ENCODE data around the gene TNFRSF14.

The TNFRSF14 gene

DNA sequence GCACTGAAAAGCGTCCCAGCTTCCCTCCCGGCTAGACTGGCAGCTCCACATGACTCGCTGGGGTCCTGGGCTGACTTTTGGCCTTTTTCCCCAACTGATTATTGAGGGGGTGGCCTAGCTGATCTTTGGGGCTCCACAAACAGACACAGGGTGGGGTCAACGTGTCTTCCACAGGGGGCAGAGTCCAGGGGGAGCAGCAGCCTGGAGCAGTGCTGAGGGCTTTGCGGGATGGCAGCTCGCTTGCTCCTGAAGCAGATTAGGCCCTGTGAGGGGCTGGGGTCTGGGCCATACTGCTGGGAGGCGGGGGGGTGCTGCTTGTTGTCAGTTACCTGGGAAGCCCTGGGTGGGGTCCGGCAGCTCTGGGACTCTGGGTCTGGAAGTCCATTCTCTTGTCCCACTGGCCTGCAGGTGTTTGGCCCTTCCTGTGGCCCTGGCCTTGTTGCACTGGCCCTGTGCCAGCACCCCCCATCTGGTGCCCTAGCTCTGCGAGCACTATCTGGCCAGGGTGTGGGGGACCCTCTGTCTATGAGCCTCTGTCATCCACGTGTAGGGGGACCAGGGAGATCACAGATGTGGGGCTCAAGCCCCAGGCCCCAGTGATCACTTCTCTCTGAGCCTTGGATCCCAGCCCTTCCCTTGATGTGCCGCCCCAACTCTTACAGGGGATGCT is 13.8 kb upstream of the TNFRSF14 start:
- TF ChIP-seq TAF1 (IDR thresholded peaks at IDR 0.05; ENCODE audit: low read depth, low read length) (no peak), POU2F2 (IDR thresholded peaks at IDR 0.05; ENCODE audit: low read depth, low read length) (no peak), POLR2A (IDR thresholded peaks at IDR 0.05; ENCODE audit: low read depth, low read length) (no peak), POLR2AphosphoS5 (IDR thresholded peaks at IDR 0.05; ENCODE audit: low read depth, low read length) (no peak), PAX5 (IDR thresholded peaks at IDR 0.05; ENCODE audit: insufficient read depth, low read length, severe bottlenecking) (no peak)
- FAIRE-seq = no peak
- no peak for DNase-seq (ENCODE audit: insufficient read length, low spot score)

DNA sequence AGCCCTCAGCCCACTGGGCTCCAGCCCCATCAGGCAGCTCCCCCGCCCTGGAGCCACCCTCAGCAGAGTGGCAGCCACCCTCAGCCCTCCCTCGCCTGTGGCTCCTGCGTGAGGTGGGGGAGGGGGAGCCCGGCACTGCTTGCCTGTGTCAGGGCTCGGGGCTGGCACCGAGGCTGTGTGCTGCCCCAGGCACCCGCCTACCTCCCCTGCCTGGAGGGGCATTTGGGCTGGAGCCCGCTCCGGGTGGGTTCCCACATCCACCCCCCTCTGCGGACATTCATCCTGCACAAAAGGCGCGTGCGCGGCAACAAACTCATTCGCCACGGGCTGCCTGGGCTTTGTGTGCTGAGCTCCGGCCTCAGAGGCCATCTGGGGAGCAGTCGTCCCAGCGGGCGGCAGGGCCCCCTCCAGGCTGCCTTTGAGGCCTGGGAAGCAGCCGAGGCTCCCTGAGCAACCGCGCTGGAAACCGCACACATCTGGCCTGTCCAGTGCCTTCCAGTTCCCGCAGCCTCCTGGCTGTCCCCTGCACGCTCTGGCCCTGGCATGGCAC is 12.6 kb upstream of the TNFRSF14 start:
- TF ChIP-seq POLR2AphosphoS5 (IDR thresholded peaks at IDR 0.05; ENCODE audit: low read depth, low read length) (no peak), SPI1 (IDR thresholded peaks at IDR 0.05; ENCODE audit: low read depth, low read length) (no peak), POU2F2 (IDR thresholded peaks at IDR 0.05; ENCODE audit: low read depth, low read length) (no peak), TAF1 (IDR thresholded peaks at IDR 0.05; ENCODE audit: low read depth, low read length) (no peak), PAX5 (IDR thresholded peaks at IDR 0.05; ENCODE audit: insufficient read depth, low read length, severe bottlenecking) (no peak), POLR2A (IDR thresholded peaks at IDR 0.05; ENCODE audit: low read depth, low read length) (no peak)
- DNase-seq (ENCODE audit: insufficient read length, low spot score) (no peak), FAIRE-seq (no peak)

DNA sequence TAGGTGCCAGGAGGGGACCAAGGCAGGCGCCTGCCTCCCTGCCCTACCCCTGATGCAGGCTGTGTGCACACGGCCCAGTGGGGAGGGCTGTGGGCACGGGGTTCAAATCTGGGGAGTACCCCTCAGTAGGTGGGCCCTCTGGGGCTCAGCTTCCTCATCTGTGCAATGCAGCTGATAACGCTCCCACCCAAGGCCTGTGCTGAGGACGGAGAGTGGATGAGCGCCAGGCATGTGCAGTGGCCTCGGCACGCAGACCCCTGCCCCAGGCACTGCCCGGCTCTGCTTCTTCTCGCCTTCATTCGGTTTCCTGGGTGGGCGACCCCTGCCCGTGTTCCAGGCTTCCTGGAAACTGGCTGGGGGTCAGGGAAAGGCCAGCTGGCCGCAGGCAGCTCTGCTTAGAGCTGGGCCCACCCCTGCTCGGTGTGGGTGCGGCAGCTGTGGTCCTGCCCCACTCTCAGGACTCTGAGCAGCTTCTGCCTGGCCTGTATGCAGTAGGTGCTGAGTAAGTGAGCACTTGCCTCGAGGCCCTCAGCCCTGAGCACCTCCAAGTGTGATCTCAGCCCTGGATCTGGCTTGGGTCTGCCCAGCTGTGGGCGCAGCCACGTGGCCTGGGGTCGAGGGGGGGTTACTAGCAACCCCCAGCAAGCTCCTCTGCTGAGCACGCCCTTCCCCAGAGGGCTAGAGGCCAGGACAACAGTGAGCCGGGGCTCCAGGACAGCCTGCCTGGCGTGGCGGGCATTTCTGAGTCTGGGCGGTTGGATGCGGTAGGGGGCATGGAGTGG is 11.9 kb upstream of the TNFRSF14 start:
- TF ChIP-seq PAX5 (IDR thresholded peaks at IDR 0.05; ENCODE audit: insufficient read depth, low read length, severe bottlenecking) (no peak), POU2F2 (IDR thresholded peaks at IDR 0.05; ENCODE audit: low read depth, low read length) (no peak), TAF1 (IDR thresholded peaks at IDR 0.05; ENCODE audit: low read depth, low read length) (no peak), POLR2A (IDR thresholded peaks at IDR 0.05; ENCODE audit: low read depth, low read length) (no peak), POLR2AphosphoS5 (IDR thresholded peaks at IDR 0.05; ENCODE audit: low read depth, low read length) (no peak), SPI1 (IDR thresholded peaks at IDR 0.05; ENCODE audit: low read depth, low read length) (no peak)
- DNase-seq (ENCODE audit: insufficient read length, low spot score) (no peak), FAIRE-seq (no peak)

DNA sequence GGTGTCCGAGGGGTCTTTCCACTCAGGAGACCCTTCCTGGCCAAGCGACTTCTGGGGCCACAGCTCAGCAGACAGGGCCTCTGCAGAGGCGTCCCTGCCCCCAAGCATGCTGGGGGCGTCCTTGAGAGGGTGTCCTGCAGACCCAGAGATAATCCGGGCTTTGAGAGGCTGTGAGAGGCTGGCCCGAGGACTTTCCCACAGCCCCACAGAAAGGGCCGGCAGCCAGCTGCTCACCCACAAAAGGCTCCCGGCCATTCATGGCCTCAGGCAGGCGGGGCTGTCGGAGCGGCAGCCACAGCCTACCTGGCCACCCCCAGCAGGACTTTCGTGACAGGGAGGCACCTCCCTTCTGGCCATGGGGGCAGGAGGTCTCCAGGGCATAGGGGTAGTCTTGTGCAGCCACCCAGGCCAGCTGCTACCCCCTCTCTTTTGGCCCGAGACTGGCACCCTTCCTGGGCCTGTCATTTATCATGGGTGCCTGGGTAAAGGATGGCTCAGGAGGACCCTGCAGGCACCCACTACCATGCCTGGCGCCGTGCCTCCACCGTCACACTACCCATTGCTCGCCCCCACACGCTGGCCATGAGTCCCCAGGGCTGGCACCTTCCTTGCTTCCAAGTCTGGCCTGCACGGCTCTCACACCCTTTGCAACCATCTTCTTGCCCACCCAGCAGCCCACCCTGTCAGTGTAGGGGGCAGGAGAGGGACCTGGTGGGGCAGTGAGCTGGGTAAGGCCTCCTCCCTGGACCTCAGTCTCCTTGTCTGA is 11.1 kb upstream of the TNFRSF14 start:
- FAIRE-seq (no peak), DNase-seq (ENCODE audit: insufficient read length, low spot score) (no peak)
- TF ChIP-seq TAF1 (IDR thresholded peaks at IDR 0.05; ENCODE audit: low read depth, low read length) (no peak), SPI1 (IDR thresholded peaks at IDR 0.05; ENCODE audit: low read depth, low read length) (no peak), PAX5 (IDR thresholded peaks at IDR 0.05; ENCODE audit: insufficient read depth, low read length, severe bottlenecking) (no peak), POLR2AphosphoS5 (IDR thresholded peaks at IDR 0.05; ENCODE audit: low read depth, low read length) (no peak), POLR2A (IDR thresholded peaks at IDR 0.05; ENCODE audit: low read depth, low read length) (no peak), POU2F2 (IDR thresholded peaks at IDR 0.05; ENCODE audit: low read depth, low read length) (no peak)

- peak; percentile 97 for FAIRE-seq
- TF ChIP-seq POLR2AphosphoS5 (IDR thresholded peaks at IDR 0.05; ENCODE audit: low read depth, low read length) = peak; percentile 64; the same call in 1 of the 2 replicates
- 0 out of 2 replicates have a peak, but pooled peaks have one; percentile 48 for TF ChIP-seq TAF1 (IDR thresholded peaks at IDR 0.05; ENCODE audit: low read depth, low read length)
- no peak for TF ChIP-seq POU2F2 (IDR thresholded peaks at IDR 0.05; ENCODE audit: low read depth, low read length)
- peak; percentile 80; the same call in 1 of the 2 replicates for TF ChIP-seq POLR2A (IDR thresholded peaks at IDR 0.05; ENCODE audit: low read depth, low read length)
- peak; percentile 95 for DNase-seq (ENCODE audit: insufficient read length, low spot score)
Observed at GRCh38 chr1:2545754-2546514, 10.2 kb upstream of the TNFRSF14 start.

DNA sequence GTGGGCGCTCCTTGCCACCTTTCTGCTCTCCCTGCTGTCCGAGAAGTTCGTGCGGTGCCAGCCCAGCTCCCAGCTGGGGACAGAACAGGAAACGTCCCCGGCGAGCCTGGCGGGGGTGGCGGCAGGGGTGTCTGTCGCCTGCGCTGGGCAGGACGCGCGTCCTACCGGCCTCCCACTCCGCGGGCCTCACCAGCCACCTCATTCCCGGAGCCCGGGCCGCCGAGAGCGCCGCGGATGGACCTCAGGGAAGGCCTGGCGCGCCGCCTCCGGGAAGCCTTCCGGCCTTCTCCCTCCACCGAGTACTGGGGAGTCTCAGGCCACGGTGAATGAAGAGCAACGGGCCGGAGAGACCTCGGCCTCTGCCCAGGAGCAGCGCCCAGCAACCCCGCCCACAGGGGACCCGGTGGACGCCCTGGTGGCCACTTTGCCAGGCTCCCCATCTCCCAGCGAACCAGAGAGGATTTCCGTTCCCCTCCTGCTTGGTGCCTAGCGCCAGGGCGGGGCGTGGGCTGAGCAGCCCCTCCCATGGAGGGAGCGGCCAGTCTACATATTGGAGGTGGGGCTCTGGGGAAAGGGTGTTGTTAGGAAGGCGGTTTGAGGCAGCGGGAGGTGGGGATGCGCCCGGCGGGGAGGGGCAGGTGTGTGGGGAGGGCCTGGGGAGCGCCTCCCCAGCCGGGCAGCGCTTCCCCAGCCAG is 9.5 kb upstream of the TNFRSF14 start:
- FAIRE-seq (peak; percentile 97), DNase-seq (ENCODE audit: insufficient read length, low spot score) (peak; percentile 90)
- TF ChIP-seq POU2F2 (IDR thresholded peaks at IDR 0.05; ENCODE audit: low read depth, low read length) (no peak), POLR2AphosphoS5 (IDR thresholded peaks at IDR 0.05; ENCODE audit: low read depth, low read length) (no peak), TAF1 (IDR thresholded peaks at IDR 0.05; ENCODE audit: low read depth, low read length) (peak; percentile 9; the same call in 1 of the 2 replicates), SPI1 (IDR thresholded peaks at IDR 0.05; ENCODE audit: low read depth, low read length) (no peak), PAX5 (IDR thresholded peaks at IDR 0.05; ENCODE audit: insufficient read depth, low read length, severe bottlenecking) (no peak), POLR2A (IDR thresholded peaks at IDR 0.05; ENCODE audit: low read depth, low read length) (no peak)

DNA sequence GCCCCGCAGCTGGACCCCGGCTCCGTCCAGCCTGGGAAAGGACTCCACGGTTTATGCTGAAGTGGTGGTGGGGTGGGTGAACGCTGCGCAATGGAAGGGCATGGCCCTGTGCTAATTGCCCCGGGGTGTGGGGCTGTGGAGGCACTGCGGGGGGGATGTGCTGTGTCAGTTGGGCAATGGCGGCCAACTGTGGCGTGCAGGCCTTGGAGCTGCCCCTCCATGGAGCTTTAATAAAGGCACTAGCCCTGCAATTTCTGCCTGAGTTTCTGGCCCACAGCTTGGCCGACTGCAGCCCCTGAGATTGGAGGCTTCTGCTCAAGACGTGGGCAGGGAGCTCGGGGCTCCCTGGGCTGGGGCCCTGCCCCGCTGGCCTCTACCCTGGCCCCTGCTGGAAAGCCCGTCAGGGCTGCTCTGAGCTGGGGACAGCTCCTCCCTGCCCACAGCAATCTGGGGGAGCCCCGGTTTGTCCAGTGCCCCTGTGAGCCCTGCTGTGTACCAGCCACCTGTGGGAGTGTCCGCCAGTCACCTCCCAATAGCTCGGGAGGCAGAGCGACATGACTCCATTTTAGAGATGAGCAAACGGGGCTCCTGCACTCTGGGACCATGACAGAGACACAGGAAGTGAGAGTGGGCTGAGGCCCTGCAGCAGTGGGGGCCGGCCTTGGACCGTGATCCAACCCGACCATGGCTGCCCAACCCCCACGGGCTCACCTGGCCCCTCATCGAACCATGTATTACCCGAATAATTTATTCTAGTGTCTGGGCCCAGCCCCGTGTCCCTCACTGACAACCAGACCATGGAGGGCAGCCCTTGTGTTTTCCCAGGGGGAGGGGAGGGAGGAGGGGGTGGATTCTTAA is 8.7 kb upstream of the TNFRSF14 start:
- TF ChIP-seq POLR2AphosphoS5 (IDR thresholded peaks at IDR 0.05; ENCODE audit: low read depth, low read length) (no peak), POLR2A (IDR thresholded peaks at IDR 0.05; ENCODE audit: low read depth, low read length) (peak; percentile 70), TAF1 (IDR thresholded peaks at IDR 0.05; ENCODE audit: low read depth, low read length) (peak; percentile 74), PAX5 (IDR thresholded peaks at IDR 0.05; ENCODE audit: insufficient read depth, low read length, severe bottlenecking) (no peak), POU2F2 (IDR thresholded peaks at IDR 0.05; ENCODE audit: low read depth, low read length) (no peak), SPI1 (IDR thresholded peaks at IDR 0.05; ENCODE audit: low read depth, low read length) (peak; percentile 76)
- DNase-seq (ENCODE audit: insufficient read length, low spot score) = peak; percentile 64
- peak; percentile 62 for FAIRE-seq
